ENCODE data around the gene TNFAIP3.
"Not testable (repeated sequence)": the region's sequence is repeated elsewhere in the genome, so short reads cannot be mapped to it uniquely, and the experiment has no call there.

Gene TNFAIP3

GRCh38 chr6:137866914-137867684, at the start of gene TNFAIP3:
TSS of gene TNFAIP3 (plus strand) at chr6:137867259. CDS start at chr6:137871228, 3,969 bp downstream.
- DNase-seq, result peak; percentile 94

DNA sequence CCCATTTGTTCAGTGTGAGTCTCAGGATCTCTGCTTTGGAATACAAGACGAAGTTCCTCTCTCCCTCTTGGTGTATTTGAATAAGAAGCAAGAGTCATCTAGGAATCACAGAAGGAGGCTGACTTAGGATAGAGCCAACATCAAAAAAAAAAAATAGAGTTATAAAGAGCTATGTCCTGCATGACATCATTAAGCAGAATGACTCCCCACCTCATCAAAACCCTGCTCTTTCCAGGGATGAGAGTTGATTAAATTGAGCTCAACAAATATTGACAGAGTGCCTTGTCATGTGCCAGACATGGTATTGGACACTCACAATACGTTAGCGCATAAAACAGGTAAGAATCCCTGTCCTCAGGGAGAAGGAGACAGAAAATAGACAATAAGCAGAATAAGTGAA, 48.6 kb upstream of the TNFAIP3 start:
- no peak for DNase-seq

DNA sequence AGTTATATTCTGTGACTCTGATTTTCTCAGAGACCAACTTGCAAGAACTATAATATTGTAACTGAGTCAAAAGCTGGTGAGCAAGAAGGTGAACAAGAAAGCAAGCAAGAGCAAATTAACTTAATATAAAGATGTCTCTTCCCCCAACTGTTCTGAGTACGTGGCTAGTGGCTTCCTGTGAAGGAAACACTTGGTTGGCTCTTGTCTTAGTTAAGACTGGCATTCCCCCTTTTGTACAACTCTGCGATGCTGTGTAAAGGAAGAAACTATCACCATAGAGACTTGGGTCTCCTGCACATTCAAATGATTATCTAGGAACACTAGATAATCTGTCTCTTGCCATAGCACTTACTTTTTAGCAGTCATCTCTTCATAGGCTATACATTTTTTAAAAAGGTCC, 47.3 kb upstream of the TNFAIP3 start:
- no peak for DNase-seq

GRCh38 chr6:137820425-137820824, 46.6 kb upstream of the TNFAIP3 start:
- DNase-seq, result no peak

GRCh38 chr6:137820952-137821351, 46.1 kb upstream of the TNFAIP3 start:
- DNase-seq, result no peak

GRCh38 chr6:137821491-137821890, 45.6 kb upstream of the TNFAIP3 start:
- DNase-seq, result no peak

DNA sequence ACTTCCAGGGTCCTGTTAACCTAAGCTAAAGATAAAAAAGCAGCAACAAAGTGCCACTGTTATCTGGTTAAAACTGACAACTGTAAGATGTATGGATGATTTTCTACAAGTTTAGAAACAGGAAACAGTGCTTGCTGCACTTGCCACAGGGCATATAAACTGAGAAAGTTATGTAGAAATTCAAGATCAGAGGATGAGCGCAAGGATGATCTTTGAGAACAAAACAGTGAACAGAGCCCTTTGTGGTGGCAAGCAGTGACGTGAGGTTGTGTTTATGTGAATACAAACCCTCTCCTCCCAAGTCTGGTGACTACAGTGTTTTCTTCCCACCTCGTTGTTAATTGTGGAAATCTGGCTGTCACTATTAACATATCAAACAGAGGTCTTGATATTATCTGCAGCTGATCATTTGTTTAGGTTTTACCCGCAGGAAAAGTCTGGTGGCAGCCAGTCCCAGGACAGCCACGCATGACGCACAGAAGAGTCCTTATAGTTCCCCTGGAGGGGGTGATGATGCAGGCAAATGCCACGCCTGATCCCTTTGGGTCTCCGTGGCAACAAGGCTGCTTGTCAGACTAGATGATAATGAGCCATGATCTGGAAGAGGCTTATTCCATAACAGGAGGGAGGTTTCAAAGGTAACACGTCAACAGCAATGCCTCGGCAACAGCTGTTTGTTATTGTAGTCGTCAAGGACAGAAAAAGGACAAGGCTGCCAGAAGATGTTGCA, 43.1 kb upstream of the TNFAIP3 start:
- DNase-seq, result peak; percentile 67

- DNase-seq, result no peak
Observed at GRCh38 chr6:137824556-137824879, 42.5 kb upstream of the TNFAIP3 start.

GRCh38 chr6:137824896-137825295, 42.2 kb upstream of the TNFAIP3 start:
- DNase-seq, result no peak

DNA sequence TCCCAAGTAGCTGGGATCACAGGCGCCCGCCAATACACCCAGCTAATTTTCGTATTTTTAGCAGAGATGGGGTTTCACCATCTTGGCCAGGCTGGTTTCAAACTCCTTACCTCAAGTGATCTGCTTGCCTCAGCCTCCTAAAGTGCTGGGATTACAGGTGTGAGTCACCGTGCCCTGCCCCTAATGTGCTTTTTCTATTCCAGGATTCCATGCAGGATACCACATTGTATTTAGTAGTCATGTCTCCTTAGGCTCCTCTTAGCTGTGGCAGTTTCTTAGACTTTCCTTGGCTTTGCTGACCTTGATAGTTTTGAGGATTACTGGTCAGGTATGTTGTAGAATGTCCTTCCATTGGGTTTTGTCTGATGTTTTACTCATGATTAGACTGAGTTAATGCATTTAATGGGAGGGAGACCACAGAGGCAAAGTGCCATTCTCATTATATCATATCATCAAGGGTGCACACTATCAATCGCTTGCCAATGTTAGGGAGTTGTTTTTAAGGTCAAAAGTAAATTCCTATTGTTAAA, 39.6 kb upstream of the TNFAIP3 start:
- DNase-seq, result no peak

- no peak for DNase-seq
Observed at GRCh38 chr6:137827977-137828810, 38.9 kb upstream of the TNFAIP3 start.

- no peak for DNase-seq
Observed at GRCh38 chr6:137829641-137830083, 37.4 kb upstream of the TNFAIP3 start.

DNA sequence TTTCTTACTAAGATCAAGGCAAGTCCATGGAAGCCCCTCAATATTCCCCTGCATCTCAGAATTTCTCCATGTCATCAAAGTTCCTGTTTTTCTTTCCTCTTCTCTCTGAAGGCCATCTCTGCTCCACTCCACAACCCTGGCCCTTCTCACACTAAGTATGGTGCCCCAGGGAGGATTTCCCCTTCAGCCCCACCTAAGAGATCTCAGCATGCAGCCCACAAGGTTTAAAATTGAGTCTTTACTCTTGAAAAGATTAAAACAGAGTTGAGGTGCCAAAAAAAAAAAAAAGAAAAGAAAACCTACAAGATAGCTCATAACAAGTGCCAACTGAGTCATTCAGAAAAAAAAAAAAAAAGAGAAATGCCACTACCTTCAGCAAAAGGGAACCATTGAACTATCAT, 36.5 kb upstream of the TNFAIP3 start:
- DNase-seq, result no peak

DNA sequence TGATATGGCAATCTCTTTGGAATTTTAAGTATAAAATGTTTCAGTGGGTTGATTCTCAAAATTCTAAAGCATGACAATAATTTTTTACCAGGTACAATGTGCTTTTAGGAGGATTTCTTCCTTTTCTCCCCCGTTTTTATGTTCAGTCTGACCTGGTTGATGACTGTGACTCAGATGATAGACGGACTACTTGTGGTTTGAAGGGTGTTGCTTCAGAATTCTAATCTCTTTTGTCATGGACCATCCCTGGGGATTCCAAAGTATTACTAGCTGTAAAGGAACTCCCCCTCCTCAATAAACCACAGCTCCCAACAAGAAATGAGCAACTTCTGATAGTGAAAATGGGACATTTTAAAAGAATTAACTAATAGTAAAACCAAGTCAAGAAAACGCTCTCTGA, 34.9 kb upstream of the TNFAIP3 start:
- DNase-seq, result no peak

GRCh38 chr6:137834508-137834907, 32.6 kb upstream of the TNFAIP3 start:
- DNase-seq, result no peak

GRCh38 chr6:137836788-137837187, 30.3 kb upstream of the TNFAIP3 start:
- peak; percentile 48 for DNase-seq

DNA sequence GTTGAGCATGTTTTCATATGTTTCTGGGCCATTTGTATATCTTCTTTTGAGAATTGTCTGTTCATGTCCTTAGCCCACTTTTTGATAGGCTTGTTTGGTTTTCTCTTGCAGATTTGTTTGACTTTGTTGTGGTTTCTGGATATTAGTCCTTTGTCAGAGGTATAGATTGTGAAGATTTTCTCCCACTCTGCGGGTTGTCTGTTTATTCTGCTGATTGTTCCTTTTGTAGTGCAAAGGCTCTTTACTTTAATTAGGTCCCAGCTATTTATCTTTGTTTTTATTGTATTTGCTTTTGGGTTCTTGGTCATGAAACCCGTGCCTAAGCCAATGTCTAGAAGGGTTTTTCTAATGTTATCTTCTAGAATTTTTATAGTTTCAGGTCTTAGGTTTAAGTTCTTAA, 29.0 kb upstream of the TNFAIP3 start:
- DNase-seq, result not testable (repeated sequence)

DNA sequence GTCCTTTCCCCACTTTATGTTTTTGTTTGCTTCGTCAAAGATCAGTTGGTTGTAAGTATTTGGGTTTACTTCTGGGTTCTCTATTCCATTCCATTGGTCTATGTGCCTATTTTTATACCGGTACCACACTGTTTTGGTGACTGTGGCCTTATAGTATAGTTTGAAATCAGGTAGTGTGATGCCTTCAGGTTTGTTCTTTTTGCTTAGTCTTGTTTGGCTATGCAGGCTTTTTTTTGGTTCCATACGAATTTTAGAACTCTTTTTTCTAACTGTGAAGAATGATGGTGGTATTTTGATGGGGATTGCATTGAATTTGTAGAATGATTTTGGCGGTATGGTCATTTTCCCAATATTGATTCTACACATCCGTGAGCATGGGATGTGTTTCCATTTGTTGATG, 28.5 kb upstream of the TNFAIP3 start:
- not testable (repeated sequence) for DNase-seq

- DNase-seq, result no peak
Observed at GRCh38 chr6:137839076-137839475, 28.0 kb upstream of the TNFAIP3 start.

DNA sequence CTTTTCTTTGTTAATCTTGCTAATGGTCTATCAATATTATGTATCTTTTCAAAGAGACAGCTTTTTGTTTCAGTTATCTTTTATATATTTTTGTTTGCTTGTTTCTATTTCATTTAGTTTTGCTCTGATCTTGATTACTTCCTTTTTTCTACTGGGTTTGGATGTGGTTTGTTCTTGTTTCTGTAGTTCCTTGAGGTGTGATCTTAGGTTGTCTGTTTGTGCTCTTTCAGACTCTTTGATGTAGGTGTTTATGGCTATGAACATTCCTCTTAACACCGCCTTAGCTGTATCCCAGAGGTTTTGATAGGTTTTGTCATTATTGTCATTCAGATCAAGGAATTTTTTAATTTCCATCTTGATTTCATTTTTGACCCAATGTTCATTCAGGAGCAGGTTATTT, 26.8 kb upstream of the TNFAIP3 start:
- DNase-seq, result no peak

- no peak for DNase-seq
Observed at GRCh38 chr6:137843211-137843610, 23.8 kb upstream of the TNFAIP3 start.

DNA sequence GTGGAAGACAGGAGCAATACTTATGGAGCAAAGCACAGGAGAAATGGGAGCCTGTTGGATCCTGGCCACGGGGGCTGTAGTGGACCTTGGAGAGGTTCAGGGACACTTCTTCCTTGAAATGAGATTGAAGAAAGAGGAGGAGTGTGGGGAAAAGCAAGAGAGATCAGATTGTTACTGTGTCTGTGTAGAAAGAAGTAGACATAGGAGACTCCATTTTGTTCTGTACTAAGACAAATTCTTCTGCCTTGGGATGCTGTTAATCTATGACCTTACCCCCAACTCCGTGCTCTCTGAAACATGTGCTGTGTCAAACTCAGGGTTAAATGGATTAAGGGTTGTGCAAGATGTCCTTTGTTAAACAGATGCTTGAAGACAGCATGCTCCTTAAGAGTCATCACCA, 22.7 kb upstream of the TNFAIP3 start:
- DNase-seq, result not testable (repeated sequence)

- not testable (repeated sequence) for DNase-seq
Observed at GRCh38 chr6:137844773-137845172, 22.3 kb upstream of the TNFAIP3 start.
